Glomerular visceral epithelial cell (primary cell): Measurements from ENCODE around the gene CHERP.
A peak's percentile ranks its signal among the peaks of the same experiment; 100 is the strongest.

Source experiments
- DNase-seq: peaks from one replicate; pipeline ENCODE4 v3.0.0-alpha.2; 2016; ENCODE audit errors: extremely low spot score

CHERP gene, protein sequence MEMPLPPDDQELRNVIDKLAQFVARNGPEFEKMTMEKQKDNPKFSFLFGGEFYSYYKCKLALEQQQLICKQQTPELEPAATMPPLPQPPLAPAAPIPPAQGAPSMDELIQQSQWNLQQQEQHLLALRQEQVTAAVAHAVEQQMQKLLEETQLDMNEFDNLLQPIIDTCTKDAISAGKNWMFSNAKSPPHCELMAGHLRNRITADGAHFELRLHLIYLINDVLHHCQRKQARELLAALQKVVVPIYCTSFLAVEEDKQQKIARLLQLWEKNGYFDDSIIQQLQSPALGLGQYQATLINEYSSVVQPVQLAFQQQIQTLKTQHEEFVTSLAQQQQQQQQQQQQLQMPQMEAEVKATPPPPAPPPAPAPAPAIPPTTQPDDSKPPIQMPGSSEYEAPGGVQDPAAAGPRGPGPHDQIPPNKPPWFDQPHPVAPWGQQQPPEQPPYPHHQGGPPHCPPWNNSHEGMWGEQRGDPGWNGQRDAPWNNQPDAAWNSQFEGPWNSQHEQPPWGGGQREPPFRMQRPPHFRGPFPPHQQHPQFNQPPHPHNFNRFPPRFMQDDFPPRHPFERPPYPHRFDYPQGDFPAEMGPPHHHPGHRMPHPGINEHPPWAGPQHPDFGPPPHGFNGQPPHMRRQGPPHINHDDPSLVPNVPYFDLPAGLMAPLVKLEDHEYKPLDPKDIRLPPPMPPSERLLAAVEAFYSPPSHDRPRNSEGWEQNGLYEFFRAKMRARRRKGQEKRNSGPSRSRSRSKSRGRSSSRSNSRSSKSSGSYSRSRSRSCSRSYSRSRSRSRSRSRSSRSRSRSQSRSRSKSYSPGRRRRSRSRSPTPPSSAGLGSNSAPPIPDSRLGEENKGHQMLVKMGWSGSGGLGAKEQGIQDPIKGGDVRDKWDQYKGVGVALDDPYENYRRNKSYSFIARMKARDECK

GRCh38 chr19:16542045-16542909 lies at the start of gene CHERP:
Gene CHERP (minus strand): TSS chr19:16542437. CDS start chr19:16542378, 59 bp downstream.
- DNase-seq, result peak; percentile 95

DNA sequence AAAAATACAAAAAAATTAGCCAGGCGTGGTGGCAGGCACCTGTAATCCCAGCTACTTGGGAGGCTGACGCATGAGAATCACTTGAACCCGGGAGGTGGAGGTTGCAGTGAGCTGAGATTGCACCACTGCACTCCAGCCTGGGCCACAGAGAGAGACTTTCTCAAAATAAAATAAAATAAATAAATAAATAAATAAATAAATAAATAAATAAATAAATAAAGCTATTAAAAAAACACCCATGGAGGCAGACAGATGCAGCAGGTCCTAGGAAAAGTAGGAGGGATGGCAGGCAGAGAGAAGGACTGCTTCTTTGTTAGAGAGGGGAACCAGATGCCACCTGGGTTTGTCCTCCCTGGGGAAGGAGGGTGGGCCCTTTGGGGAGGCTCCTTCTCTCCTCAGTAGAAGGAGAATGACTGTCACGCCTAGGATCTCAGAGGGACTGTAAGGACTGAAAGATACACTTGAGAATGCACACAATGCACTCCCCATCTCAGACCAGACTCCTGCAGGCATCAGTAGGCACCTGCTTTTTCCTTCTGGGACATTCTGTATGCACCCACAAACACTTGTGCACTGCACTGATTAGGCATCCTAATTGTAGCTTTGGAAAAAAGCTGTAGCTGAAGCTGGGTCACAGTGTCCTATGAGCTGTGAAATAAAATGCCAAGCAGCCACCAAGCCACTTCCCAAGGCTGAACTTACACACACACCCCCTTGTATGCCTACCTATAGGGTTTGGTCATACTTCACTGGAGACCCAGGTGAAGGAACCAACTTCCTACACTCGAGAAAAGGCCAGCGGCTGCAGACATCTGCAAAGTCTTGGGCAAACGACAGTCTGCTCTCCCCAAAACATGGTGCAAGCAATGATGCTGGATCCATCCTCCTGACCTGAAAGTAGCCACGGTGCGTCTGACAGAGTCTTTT lies 48.9 kb upstream of the CHERP start:
- no peak for DNase-seq

- no peak for DNase-seq
These were observed 47.7 kb upstream of the CHERP start for GRCh38 chr19:16589917-16590316.

DNA sequence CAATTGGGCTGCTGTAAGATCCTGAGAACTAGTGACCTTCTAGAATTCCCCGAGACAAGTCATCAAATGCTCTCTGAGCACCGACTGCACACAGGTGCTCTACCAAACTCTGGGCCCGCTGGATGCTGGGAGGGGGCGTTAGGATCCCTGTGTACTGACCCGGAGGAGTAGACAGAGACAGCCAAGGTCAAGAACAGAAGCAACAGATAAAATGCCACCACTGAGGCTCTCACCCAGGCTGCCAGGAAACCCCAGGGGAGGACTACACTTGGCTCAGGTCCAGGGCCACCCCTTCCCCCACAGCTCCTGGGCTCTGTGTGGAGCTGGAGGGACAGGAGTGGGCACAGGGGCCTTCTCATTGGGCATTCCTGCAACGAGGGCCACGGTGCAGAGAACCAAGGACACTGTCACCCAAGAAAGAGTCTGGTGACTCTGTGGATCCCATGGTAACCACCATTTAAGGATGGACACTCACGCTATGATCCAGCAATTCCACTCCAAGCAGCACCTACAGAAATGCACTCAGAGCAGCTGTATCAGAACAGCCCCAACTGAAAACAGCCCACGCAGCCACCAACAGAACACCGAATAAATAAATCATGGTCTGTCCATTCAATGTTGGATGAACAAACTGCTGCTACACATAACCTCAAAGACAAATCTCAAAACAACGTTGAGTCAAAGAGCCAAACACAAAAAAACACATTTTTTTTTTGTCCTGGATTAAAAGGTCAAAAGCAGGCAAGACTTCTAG lies 46.8 kb upstream of the CHERP start:
- no peak for DNase-seq

- DNase-seq, result no peak
These were observed 45.9 kb upstream of the CHERP start for GRCh38 chr19:16587833-16588823.

DNA sequence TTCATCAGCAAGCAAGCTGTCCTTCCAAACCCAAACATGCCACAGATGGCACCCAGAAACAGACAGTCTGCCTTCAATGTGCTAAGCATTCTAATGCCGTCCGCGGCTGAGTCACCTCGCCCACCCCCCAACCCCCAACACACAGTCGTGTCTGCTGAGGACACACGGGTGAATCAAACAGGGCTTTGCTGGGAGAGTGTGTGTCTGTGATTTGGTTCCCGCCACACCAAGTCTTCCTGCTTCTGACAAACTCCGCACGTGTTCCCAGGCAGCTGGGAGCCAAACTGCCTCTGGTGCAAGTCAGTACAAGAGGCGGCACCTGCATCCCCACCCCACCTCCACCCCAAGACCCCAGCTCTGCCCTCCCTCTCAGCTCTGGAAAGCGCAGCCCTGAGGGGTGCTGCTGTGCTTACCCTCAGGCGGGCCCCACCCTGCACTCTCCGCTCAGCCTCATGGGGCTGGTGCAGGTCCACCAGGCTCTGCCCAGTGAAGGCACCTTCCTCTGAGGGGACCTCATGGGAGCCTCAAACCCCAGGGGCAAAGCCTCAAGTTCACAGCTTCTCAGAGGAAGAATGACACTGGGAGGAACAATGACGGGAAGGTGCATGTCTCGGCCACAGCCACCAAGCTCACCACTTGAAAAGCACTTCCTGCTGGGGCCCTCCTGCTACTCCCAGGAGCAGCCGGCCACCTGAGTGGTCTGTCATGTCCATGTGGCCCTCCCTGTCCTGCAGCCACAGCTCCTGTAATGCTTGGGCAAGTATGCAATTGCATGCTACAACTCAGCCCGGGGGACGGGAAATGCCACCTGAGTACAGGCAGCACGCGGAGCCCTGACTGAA lies 45.0 kb upstream of the CHERP start:
- peak; percentile 45 for DNase-seq

GRCh38 chr19:16586477-16586871 lies 44.2 kb upstream of the CHERP start:
- DNase-seq, result no peak

- DNase-seq, result peak; percentile 68
These were observed 43.7 kb upstream of the CHERP start for GRCh38 chr19:16585808-16586476.

DNA sequence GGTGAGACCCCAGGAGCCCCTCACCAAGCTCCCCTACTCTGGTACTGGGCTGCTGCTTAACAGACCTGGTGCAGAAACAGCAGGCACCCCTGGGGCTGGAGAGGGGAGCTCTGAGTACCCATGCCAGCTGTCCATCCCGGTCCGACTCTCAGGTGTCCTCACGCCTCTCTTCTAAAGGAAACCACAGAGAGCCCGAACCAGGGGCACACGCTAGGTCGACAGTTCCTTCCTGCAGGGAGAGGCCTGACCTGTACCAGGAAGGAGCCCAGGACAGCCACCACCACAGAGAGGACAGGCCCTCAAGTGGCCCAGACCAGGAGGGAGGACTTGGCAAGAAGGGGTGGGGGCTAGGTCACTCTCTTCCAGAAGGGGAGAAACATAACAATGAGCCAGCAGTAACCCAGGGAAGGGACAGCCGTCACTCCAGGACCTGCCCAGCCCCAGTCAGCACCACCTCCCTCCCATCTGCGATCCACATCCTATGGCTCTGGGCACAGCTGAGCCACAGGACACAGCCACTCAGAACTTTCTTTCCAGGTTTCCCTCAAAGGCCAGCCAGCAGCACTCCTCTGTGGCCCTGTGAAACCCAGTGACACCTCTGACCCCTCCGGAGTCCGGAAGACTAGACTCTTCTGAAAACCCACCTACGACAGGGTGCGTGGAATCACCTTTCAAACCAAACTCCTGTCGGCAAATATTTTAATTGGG lies 43.0 kb upstream of the CHERP start:
- no peak for DNase-seq

DNA sequence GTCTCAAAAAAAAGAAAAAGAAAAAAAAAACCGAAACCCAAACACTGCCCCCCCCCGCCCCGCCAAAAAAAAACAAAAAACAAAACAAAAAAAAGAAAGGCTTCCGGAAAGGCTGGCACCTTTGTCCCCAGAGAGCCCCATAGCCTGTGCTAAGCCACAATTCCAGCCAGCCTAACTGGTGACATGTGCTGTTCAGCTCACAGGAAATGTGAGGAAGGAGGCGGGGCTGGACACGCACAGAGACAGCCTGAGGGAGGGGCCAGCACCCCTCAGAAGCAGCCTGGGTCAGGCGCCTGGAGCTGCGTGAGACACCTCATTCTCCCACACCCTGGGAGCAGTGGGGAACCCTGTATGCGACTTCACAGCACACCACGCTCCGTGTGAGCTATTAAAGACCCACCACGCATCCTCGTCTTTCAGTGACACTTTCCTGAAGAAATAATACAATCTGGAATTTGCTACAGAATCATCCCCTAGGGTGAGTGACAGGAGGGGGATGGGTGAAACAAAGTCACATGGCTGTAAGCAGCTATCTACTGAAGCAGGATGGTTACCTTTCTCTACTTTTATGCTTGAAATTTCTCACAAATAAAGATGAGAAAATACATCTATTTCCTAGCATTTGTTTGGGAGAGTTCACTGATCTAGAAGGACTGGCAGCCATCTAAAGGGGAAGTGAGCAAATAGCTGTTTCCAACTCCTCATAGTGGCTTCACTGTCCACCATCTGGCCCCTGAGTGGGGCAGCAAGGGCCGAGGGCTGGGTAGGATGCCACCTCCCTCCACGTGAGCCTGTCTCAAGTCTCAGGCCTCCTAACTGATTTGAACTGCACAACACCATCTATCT lies 42.2 kb upstream of the CHERP start:
- peak; percentile 80 for DNase-seq

DNA sequence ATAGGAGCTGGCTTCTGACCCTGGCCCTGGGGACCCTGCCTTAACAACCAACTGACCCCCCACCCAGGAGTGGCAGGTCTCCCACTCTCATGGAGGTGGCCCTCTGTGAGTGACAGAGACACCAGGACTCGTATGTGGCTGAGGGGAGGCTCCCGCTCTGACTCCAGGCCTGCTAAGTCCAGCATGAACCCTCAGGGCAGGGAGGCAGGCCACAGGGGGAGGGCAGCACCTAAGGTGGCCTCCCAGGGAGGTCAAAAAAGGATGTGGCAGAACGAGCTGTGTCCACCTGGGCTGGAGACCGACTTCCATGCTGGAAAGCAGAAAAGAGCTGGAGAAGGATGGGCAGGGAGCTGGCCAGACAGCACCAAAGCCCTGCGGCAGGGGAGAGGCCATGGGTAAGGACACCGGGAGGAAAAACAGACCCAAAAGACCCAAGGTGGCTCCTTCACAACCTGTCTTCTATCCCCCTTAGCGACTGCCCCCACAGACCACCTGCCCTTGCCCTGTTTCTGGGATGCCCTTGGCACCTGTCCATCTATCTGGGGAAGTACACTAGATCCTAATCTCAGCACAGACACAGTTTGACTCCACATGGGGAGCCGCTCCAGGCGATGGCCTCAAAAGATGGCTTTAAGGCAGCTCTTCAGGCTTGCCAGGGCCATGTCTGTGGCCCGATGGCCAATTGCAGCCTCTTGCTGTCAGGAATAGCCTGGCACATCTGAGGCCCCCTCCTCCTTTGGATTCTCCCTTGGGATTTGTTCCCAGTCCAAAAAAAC lies 40.4 kb upstream of the CHERP start:
- DNase-seq, result no peak

DNA sequence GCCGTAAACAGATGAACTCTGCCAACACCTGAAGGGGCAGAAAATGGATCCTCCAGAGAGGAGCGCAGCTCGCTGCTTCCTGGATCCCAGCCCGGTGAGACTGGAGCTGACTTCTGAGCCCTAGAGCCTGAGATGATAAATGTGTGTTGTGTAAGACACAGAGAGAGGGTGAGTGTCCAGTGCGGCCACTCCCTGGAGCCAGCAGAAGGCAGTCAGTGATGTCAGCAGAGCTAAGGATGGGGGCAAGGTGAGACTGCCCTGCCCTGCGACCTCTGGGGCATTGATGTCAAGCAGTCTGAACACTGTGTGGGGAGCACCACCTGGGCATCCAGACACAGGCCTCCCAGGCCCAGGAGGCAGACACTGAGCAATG lies 39.7 kb upstream of the CHERP start:
- no peak for DNase-seq

GRCh38 chr19:16581145-16581970 lies 39.1 kb upstream of the CHERP start:
- DNase-seq, result no peak

DNA sequence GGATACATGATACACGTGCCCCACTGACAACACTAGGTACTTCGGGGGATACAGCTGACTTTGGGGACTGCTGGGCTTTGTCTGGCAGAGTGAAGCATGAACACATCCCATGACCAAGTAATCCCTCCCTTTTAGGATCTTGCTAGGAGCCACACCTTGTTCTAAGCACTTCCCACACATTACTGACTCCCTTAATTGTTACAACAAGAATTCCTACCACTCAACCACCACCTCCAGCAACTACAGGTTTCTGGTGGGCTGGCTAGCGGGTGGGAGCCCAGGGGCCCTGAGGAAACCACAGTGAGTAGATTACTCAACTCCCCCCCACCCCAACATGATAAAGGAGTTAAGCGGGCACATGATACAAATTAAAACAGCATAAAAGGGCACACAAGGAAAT lies 37.1 kb upstream of the CHERP start:
- DNase-seq, result no peak
